ENCODE measurements around the gene EPHA2.

The EPHA2 gene

GRCh38 chr1:16090076-16090826 lies 65.6 kb downstream of the EPHA2 start:
- peak; percentile 24 for DNase-seq

DNA sequence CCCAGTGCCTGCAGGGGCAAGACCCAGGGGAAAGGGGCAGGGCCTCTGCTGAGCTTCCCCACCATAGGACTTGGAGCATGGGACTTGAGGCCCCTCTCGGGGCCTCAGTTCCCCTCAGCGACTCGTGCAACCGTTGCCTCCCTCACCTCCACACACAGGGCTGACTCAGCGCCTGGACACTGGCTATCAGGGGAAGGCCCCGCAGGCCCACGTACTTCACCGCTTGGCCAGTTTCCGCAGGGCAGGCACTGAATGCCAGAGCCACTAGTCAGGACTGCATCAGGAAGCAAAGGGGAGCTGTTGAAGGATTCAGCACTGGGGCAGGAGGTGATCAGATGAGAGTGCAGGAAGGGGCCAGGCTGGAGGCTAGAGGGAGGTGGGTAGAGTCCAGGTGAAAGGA lies 66.9 kb downstream of the EPHA2 start:
- DNase-seq, result peak; percentile 17

GRCh38 chr1:16088351-16088911 lies 67.4 kb downstream of the EPHA2 start:
- peak; percentile 20 for DNase-seq

GRCh38 chr1:16087733-16088132 lies 68.1 kb downstream of the EPHA2 start:
- peak; percentile 24 for DNase-seq

- peak; percentile 29 for DNase-seq
These were observed 70.3 kb downstream of the EPHA2 start for GRCh38 chr1:16085522-16085921.

- DNase-seq, result peak; percentile 20
These were observed 72.4 kb downstream of the EPHA2 start for GRCh38 chr1:16083486-16083885.

- DNase-seq, result peak; percentile 38
These were observed 73.4 kb downstream of the EPHA2 start for GRCh38 chr1:16082283-16083038.

DNA sequence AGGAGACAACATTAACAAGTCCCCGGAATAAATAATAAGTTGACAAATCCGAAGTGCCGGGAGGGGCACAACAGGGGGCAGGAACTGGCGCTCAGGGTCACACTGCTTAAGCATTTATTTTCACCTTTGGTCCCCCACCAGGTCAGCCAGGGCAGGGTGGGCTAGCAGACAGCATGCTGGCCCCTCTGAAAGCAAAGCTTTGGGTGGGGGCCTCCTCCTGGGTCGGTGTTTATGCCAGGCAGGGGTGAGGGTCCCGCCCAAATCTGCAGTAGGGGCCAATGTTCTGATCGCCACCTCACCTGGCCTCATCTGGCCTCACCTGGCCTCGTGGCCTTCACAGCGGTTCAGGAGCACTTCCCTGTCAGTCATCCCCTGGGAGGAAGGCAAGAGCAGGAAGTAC lies 74.2 kb downstream of the EPHA2 start:
- no peak for DNase-seq

- peak; percentile 21 for DNase-seq
These were observed 75.3 kb downstream of the EPHA2 start for GRCh38 chr1:16080422-16081150.

- DNase-seq, result peak; percentile 85
These were observed 76.8 kb downstream of the EPHA2 start for GRCh38 chr1:16078925-16079656.

DNA sequence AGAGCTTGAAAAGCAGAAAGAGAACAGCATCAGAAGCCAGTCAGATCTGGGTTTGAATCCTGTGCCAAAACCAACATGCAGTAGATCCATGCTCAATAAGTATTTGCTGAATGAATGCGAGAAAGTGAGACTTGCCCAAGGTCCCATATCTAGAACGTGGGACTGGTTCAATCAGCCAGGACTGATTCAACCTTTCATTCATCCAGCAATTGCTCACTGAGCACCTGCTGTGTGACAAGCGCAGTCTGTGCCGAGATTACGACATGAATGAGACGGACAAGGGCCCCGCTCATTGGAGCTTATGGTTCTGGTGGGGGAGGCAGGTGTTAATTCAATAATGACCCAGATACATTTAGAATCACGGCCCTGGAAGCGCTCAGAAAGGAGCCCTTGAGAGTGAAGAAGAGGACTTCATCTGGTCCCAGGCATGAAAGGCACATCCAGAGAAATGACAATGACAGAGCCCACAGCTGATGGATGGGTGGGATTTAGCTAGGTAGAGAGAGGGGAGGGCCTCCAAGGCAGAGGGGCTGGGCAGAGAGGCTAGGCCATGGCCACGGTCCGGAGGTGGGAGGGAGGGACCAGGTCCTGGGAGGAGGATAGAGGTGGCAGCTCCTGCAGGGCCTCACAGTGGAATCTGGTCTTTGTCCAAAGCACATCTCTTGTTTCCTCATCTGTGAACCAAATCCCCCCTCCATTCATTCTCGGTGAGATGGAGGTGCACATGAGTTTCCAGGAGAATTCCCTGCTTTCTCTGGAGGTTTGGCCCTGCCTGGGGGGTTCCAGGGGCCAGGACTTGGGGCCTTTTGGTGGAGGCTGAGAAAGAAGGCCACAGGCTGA lies 78.2 kb downstream of the EPHA2 start:
- DNase-seq, result no peak

DNA sequence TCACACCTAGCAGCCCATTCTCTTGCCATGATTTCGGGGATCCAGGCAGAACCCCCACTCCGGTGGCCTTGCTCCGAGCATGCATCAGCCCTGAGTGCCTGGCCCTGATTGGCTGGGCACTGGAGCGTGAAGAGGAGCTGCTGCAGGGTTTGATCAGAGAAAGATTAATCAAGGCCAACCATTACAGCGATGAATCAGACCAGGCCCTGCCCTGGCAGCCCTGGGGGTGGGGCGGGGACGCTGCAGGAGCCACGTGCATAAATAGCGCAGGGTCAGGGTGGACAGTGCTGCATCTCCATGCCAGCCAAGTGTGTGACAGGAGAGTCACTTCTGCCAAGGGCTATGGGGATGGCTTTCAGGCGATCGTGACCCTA lies 79.0 kb downstream of the EPHA2 start:
- no peak for DNase-seq

- DNase-seq, result no peak
These were observed 79.6 kb downstream of the EPHA2 start for GRCh38 chr1:16076031-16076864.

GRCh38 chr1:16075337-16076030 lies 80.4 kb downstream of the EPHA2 start:
- DNase-seq, result no peak
